GM18498 (cell line): ENCODE measurements around the gene TRIM13.
"Not testable (repeated sequence)": the region's sequence is repeated elsewhere in the genome, so short reads cannot be mapped to it uniquely, and the experiment has no call there.

Source experiments
- ATAC-seq: cut with Tn5 transposase; IDR thresholded peaks from one replicate; pipeline ENCODE4 v1.9.1; 2021; ENCODE audit warnings: mild to moderate bottlenecking, moderate library complexity; ENCODE audit not compliant: unreplicated experiment

TRIM13 gene

DNA sequence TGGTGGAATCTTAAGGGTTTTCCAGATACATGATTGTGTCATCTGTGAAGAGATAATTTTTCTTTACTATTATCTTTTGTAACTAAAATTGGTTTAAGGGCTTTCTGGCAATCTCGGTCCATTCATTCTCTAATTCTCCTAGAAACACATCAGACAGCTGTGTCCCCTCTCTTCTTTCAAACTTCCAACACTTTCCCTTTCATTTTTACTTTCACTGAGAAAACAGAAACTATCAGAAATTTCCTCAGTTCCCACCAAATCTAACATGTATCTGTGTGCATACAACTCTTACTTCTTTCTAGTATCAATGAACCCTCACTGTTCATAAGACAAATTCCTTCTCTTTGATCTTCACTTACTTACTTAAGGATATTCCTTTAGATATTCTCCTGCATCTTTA lies 58.6 kb downstream of the TRIM13 start:
- ATAC-seq, result no peak

DNA sequence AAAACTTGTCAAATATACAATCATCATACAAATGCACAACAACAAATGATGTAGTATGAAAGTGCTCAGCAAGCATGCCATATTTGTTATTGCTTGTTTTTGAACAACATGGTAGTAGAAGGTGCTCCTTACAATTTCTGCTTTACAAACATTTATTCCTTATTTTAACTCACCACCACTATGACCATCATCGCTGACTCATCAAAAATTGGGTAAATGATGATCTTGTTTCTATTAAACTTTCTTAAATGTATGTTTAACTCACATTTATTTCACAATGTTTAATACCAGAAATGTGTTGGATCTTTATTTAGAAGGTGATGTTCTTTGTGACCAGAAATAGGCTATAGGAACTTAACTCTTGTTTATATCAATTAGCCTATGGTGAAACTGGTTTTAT lies 63.9 kb downstream of the TRIM13 start:
- no peak for ATAC-seq

DNA sequence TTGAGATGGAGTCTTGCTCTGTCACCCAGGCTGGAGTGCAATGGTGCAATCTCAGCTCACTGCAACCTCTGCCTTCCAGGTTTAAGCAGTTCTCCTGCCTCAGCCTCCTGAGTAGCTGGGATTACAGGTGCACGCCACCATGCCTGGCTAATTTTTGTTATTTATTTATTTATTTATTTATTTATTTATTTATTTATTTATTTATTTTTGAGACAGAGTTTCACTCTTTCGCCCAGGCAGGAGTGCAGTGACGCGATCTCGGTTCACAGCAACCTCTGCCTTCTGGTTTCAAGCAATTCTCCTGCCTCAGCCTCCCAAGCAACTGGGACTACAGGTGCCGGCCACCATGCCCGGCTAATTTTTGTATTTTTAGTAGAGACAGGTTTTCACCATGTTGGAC lies 65.5 kb downstream of the TRIM13 start:
- ATAC-seq, result not testable (repeated sequence)

DNA sequence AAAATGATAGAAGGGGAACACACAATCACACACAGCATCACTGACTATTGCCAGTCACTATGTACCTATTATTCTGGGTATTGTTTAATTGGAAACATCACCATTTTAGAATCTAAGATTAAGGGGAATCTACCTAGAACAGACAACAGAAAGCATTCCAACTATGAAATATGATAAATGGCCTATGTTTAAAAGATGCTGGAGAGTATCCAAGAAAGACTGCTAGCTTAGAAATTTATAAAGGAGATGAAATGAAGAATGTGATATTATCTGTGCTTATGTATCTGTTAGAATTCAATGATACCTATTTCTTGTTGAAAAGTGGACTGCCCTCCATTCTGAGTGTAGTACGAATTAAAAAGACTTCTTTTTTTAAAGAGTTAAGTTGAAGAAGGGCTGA lies 68.9 kb downstream of the TRIM13 start:
- ATAC-seq, result no peak
